ENCODE results near the gene NT5C3A. TPM values are rescaled to one million over a fixed set of nuclear protein-coding genes. Genes with fewer than 3 reads are reported as not detected.

Gene NT5C3A
- total RNA-seq, 2 experiments from 2014 or later = 31.5 to 33.3 TPM

DNA sequence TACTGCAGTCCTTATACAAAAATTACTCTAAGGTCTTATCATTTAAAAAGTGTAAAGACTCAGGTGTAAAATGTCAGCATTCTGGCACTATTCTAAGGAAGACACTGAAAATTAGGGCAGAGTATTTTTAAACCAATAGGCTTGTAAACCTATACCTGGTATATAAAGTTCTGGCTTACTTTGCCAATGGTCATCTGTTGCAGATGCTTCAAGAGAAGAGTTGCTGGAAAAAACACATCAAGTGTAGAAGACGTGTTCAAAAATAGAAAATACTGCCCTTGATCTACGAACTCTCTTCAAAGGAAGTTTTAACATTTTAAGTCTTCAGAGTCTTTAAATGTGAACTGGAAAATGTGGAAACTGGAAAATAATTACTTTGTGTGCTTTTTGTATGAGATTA, 23.9 kb downstream of the NT5C3A start:
- intact Hi-C loops (cut with DNase I, micrococcal nuclease) = no loop called here
- Mint-ChIP-seq H3K4me3 (peak overlapping the region; percentile 87), H3K4me1 (ENCODE audit: low read depth) (peaks cover 62% of the 10 kb centered on the region), H3K9me3 (no peaks in the 10 kb centered on the region), H3K36me3 (ENCODE audit: low read depth) (peaks cover 11% of the 10 kb centered on the region), H3K27me3 (no peaks in the 10 kb centered on the region), H3K27ac (peak overlapping the region; percentile 98)
- CTCF ChIA-PET = interaction anchor here (1.2 to 2.2 kb wide), 2 partner anchors 22 to 70 kb away, joined by 4 to 8 read pairs; partner anchors contain the start of gene RP9
- POLR2A ChIA-PET = interaction anchor here (1.1 to 3.2 kb wide), 3 partner anchors 24 to 147 kb away, joined by 3 to 41 read pairs (median 31); partner anchors contain the start of genes KBTBD2 and NT5C3A
- Histone ChIP-seq H3K27me3 (ENCODE audit: control insufficient read depth in 1 of 2, insufficient read depth in 2 of 2, low read length in 2 of 2) (no peaks in the 10 kb centered on the region), H3K36me3 (ENCODE audit: insufficient read depth, low read length) (peaks cover 4% of the 10 kb centered on the region), H3K4me3 (ENCODE audit: low read length) (no peak overlapping the region), H3K4me1 (ENCODE audit: insufficient read depth, low read length) (peaks cover 5% of the 10 kb centered on the region), H3K9me3 (ENCODE audit: control insufficient read depth in 1 of 2, insufficient read depth in 1 of 2, low read length in 2 of 2) (no peaks in the 10 kb centered on the region), H3K27ac (ENCODE audit: low read depth in 1 of 2, low read length in 2 of 2) (no peak overlapping the region)
- DNase-seq (no peak), ATAC-seq (ENCODE audit: poor library complexity) (no peak)
- TF ChIP-seq, protein P1, sequence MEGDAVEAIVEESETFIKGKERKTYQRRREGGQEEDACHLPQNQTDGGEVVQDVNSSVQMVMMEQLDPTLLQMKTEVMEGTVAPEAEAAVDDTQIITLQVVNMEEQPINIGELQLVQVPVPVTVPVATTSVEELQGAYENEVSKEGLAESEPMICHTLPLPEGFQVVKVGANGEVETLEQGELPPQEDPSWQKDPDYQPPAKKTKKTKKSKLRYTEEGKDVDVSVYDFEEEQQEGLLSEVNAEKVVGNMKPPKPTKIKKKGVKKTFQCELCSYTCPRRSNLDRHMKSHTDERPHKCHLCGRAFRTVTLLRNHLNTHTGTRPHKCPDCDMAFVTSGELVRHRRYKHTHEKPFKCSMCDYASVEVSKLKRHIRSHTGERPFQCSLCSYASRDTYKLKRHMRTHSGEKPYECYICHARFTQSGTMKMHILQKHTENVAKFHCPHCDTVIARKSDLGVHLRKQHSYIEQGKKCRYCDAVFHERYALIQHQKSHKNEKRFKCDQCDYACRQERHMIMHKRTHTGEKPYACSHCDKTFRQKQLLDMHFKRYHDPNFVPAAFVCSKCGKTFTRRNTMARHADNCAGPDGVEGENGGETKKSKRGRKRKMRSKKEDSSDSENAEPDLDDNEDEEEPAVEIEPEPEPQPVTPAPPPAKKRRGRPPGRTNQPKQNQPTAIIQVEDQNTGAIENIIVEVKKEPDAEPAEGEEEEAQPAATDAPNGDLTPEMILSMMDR (IDR thresholded peaks at IDR 0.05) = no peak

DNA sequence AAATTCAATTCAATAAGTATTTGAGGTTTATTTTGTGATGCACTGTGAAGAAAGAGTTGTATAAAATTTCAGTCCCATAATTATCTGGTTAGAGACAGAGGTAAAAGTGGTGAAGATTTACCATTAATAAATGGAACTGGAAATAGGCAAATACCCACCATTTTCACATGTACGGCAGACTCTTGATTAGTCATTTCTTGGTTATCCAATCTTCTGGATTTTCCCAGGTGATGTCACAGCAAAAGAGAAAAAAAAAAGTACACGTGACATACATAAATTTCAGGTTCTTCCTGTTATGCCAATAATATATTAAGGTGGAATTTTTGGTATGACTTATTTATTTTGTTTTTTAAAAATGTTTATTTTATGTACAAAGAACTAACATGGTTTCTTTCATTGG, 26.8 kb downstream of the NT5C3A start:
- H3K4me1 ChIP-seq (ENCODE audit: insufficient read depth, low read length) = peaks cover 2% of the 10 kb centered on the region
- Mint-ChIP-seq H3K27me3 (no peaks in the 10 kb centered on the region), H3K4me3 (no peak overlapping the region), H3K9me3 (no peaks in the 10 kb centered on the region), H3K27ac (no peak overlapping the region), H3K36me3 (ENCODE audit: low read depth) (peaks cover 22% of the 10 kb centered on the region), H3K4me1 (ENCODE audit: low read depth) (peaks cover 55% of the 10 kb centered on the region)
- peaks cover 4% of the 10 kb centered on the region for H3K36me3 ChIP-seq (ENCODE audit: insufficient read depth, low read length)
- no peaks in the 10 kb centered on the region for H3K27me3 ChIP-seq (ENCODE audit: control insufficient read depth in 1 of 2, insufficient read depth in 2 of 2, low read length in 2 of 2)
- H3K9me3 ChIP-seq (ENCODE audit: control insufficient read depth in 1 of 2, insufficient read depth in 1 of 2, low read length in 2 of 2) = no peaks in the 10 kb centered on the region
- no peak for ATAC-seq (ENCODE audit: poor library complexity)
- no peak overlapping the region for H3K4me3 ChIP-seq (ENCODE audit: low read length)
- ChIA-PET POLR2A (no interaction called here), CTCF (no interaction called here)
- TF ChIP-seq, protein P1 (IDR thresholded peaks at IDR 0.05) = no peak
- H3K27ac ChIP-seq (ENCODE audit: low read depth in 1 of 2, low read length in 2 of 2) = no peak overlapping the region
- intact Hi-C loops (cut with DNase I, micrococcal nuclease) = no loop called here
- peak in 1 of 14 experiments; percentile 25 for DNase-seq

DNA sequence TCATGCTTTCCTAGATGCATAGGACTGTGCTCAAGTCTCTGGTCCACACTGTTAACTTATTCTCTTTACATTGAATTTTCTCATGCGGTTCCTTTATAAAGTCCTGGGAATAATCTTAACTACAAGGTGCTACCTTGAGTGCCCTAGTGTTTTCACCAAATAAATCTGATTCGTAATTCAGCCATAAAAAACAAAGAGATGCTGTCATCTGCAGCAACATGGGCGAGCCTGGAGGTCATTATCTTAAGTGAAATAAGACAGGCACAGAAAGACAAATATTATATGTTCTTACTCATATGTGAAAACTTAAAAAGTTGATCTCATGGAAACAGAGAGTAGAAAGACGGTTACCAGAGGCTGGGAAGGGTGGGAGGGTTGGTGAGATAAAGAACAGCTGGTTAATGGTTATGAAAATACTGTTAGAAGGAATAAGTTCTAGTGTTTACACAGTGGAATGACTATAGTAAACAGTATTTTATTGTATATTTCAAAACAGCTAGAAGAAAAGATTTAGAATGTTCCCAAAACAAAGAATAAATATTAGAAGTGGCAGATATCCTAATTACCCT, 38.3 kb downstream of the NT5C3A start:
- Histone ChIP-seq H3K4me1 (ENCODE audit: insufficient read depth, low read length) (no peaks in the 10 kb centered on the region), H3K9me3 (ENCODE audit: control insufficient read depth in 1 of 2, insufficient read depth in 1 of 2, low read length in 2 of 2) (no peaks in the 10 kb centered on the region), H3K27me3 (ENCODE audit: control insufficient read depth in 1 of 2, insufficient read depth in 2 of 2, low read length in 2 of 2) (no peaks in the 10 kb centered on the region), H3K36me3 (ENCODE audit: insufficient read depth, low read length) (peaks cover 68% of the 10 kb centered on the region), H3K27ac (ENCODE audit: low read depth in 1 of 2, low read length in 2 of 2) (no peak overlapping the region), H3K4me3 (ENCODE audit: low read length) (no peak overlapping the region)
- no peak overlapping the region for H3K27ac Mint-ChIP-seq
- POLR2A ChIA-PET = no interaction called here
- TF ChIP-seq, protein P1 (IDR thresholded peaks at IDR 0.05) = no peak
- H3K4me3 Mint-ChIP-seq = no peak overlapping the region
- no peaks in the 10 kb centered on the region for H3K9me3 Mint-ChIP-seq
- ATAC-seq (ENCODE audit: poor library complexity) = no peak
- peaks cover 72% of the 10 kb centered on the region for H3K36me3 Mint-ChIP-seq (ENCODE audit: low read depth)
- intact Hi-C loops (cut with DNase I, micrococcal nuclease) = no loop called here
- H3K4me1 Mint-ChIP-seq (ENCODE audit: low read depth) = peaks cover 4% of the 10 kb centered on the region
- H3K27me3 Mint-ChIP-seq = no peaks in the 10 kb centered on the region
- DNase-seq = no peak
- CTCF ChIA-PET = no interaction called here

All from CD4-positive, alpha-beta T cell (primary cell).